ENCODE measurements around the gene ZNF561. TPM values are rescaled to one million over a fixed set of nuclear protein-coding genes. Genes with fewer than 3 reads are reported as not detected.

The ZNF561 gene
- total and polyA plus RNA-seq, 2 experiments from 2014 or later, result 16.0 to 24.8 TPM

- H3K27me3 ChIP-seq (replicated peaks; ENCODE audit: insufficient read depth), result no peaks in the 10 kb centered on the region
- DNase-seq, result no peak
- peaks cover 4% of the 10 kb centered on the region for H3K9me3 ChIP-seq (ENCODE audit: low read depth)
- 100% methylated on average over 1 of the region's 1 CpG for WGBS, 2 experiments (ENCODE audit: low coverage in 1 of 2, low lambda C conversion rate in 2 of 2, missing lambda C conversion rate in 2 of 2)
- no peaks in the 10 kb centered on the region for H3K9me2 ChIP-seq (ENCODE audit: insufficient read depth)
- H3K79me2 ChIP-seq (ENCODE audit: insufficient read depth), result peaks cover 95% of the 10 kb centered on the region
- H3K9ac ChIP-seq, result no peak overlapping the region
- no peak overlapping the region for H2AFZ ChIP-seq
- peaks cover 15% of the 10 kb centered on the region; the same call in 1 of the 2 replicates for H3F3A ChIP-seq (ENCODE audit: insufficient read depth)
- H3K4me3 ChIP-seq, result no peak overlapping the region
- no peaks in the 10 kb centered on the region for H4K20me1 ChIP-seq (ENCODE audit: insufficient read depth)
- no peak overlapping the region for H3K4me2 ChIP-seq (ENCODE audit: unreplicated experiment)
- no peak overlapping the region for H3K27ac ChIP-seq
- in situ Hi-C loops (cut with MboI), result no loop called here
- no peak for TF ChIP-seq EZH2 (IDR thresholded peaks at IDR 0.05; ENCODE audit: insufficient read depth, poor library complexity, severe bottlenecking)
- no peak for TF ChIP-seq EZH2phosphoT487 (IDR thresholded peaks at IDR 0.05; ENCODE audit: insufficient read depth, low read depth)
- H3K36me3 ChIP-seq (ENCODE audit: low read depth), result peaks cover 70% of the 10 kb centered on the region
- H3K4me1 ChIP-seq (ENCODE audit: insufficient read depth), result no peaks in the 10 kb centered on the region
Measured at GRCh38 chr19:9566729-9567128, 54.3 kb downstream of the ZNF561 start.

DNA sequence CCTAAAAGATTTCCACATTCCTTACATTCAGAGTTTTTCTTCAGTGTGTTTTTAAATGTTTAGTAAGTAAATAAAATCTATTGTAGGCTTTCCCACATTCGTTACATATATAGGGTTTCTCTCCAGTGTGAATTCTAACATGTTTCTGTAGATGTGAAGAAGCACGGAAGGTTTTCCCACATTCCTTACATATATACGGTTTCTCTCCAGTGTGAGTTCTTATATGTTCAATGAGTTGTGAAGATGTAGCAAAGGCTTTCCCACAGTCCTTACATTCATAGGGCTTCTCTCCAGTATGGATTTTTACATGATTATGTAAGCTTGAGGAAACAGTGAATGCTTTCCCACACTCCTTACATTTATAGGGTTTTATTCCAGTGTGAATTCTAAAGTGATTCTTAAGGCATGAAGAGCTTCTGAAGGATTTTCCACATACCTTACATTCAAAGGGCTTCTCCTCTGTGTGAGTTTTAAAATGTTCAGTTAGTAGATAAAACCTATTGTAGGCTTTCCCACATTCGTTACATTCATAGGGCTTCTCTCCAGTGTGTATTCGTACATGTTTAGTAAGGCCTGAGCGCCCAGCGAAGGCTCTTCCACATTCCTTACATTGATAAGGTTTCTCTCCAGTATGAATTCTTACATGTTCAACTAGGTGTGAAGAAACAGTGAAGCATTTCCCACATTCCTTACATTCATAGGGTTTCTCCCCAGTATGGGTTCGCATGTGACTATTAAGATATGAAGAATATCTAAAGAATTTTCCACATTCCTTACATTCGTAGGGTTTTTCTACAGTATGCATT lies 54.9 kb downstream of the ZNF561 start:
- Histone ChIP-seq H3K27ac (no peak overlapping the region), H3K9me2 (ENCODE audit: insufficient read depth) (no peaks in the 10 kb centered on the region), H4K20me1 (ENCODE audit: insufficient read depth) (no peaks in the 10 kb centered on the region), H3K36me3 (ENCODE audit: low read depth) (peaks cover 76% of the 10 kb centered on the region), H3K27me3 (replicated peaks; ENCODE audit: insufficient read depth) (no peaks in the 10 kb centered on the region), H3F3A (ENCODE audit: insufficient read depth) (peaks cover 15% of the 10 kb centered on the region; the same call in 1 of the 2 replicates), H3K9me3 (ENCODE audit: low read depth) (peaks cover 4% of the 10 kb centered on the region), H3K4me3 (no peak overlapping the region), H2AFZ (no peak overlapping the region), H3K9ac (no peak overlapping the region), H3K4me2 (ENCODE audit: unreplicated experiment) (no peak overlapping the region), H3K4me1 (ENCODE audit: insufficient read depth) (no peaks in the 10 kb centered on the region), H3K79me2 (ENCODE audit: insufficient read depth) (peaks cover 89% of the 10 kb centered on the region)
- DNase-seq, result peak; percentile 36
- 98 to 99% methylated on average over 9 of the region's 9 CpGs for WGBS, 2 experiments (ENCODE audit: low coverage in 1 of 2, low lambda C conversion rate in 2 of 2, missing lambda C conversion rate in 2 of 2)
- in situ Hi-C loops (cut with MboI), result no loop called here
- TF ChIP-seq EZH2 (IDR thresholded peaks at IDR 0.05; ENCODE audit: insufficient read depth, poor library complexity, severe bottlenecking) (no peak), EZH2phosphoT487 (IDR thresholded peaks at IDR 0.05; ENCODE audit: insufficient read depth, low read depth) (no peak)

Other genes with a start within 250 kb of the ZNF561 start
- 16.1 and 18.5 TPM in 2 replicates for gene ZNF266, start 185.7 kb downstream of the ZNF561 start, total RNA-seq (2014; rRNA removed; shearing (Covaris generic))
- gene ZNF266, start 185.7 kb downstream of the ZNF561 start, polyA plus RNA-seq (2016; fragmentation: Nextera tagmentation; extraction: Ambion mirVana), result 7.4 and 8.1 TPM in 2 replicates
- 0.25 and 1.9 TPM in 2 replicates for gene ZNF560, start 122.6 kb downstream of the ZNF561 start, total RNA-seq (2014; rRNA removed; shearing (Covaris generic))
- gene ZNF560, start 122.6 kb downstream of the ZNF561 start, polyA plus RNA-seq (2016; fragmentation: Nextera tagmentation; extraction: Ambion mirVana), result 0.16 and 0.48 TPM in 2 replicates
- 15.7 and 17.6 TPM in 2 replicates for gene ZNF426, start 82.6 kb downstream of the ZNF561 start, total RNA-seq (2014; rRNA removed; shearing (Covaris generic))
- gene ZNF426, start 82.6 kb downstream of the ZNF561 start, polyA plus RNA-seq (2016; fragmentation: Nextera tagmentation; extraction: Ambion mirVana), result 10.5 and 10.6 TPM in 2 replicates
- gene ZNF121, start 36.7 kb downstream of the ZNF561 start, total RNA-seq (2014; rRNA removed; shearing (Covaris generic)), result 27.6 and 28.4 TPM in 2 replicates
- 6.9 and 7.9 TPM in 2 replicates for gene ZNF121, start 36.7 kb downstream of the ZNF561 start, polyA plus RNA-seq (2016; fragmentation: Nextera tagmentation; extraction: Ambion mirVana)
- gene ZNF562, start 53.9 kb upstream of the ZNF561 start, total RNA-seq (2014; rRNA removed; shearing (Covaris generic)), result 17.5 and 21.9 TPM in 2 replicates
- gene ZNF562, start 53.9 kb upstream of the ZNF561 start, polyA plus RNA-seq (2016; fragmentation: Nextera tagmentation; extraction: Ambion mirVana), result 7.2 and 8.0 TPM in 2 replicates
- 5.9 and 7.1 TPM in 2 replicates for gene ZNF846, start 147.5 kb upstream of the ZNF561 start, total RNA-seq (2014; rRNA removed; shearing (Covaris generic))
- 5.2 and 6.1 TPM in 2 replicates for gene ZNF846, start 147.5 kb upstream of the ZNF561 start, polyA plus RNA-seq (2016; fragmentation: Nextera tagmentation; extraction: Ambion mirVana)
- 21.9 and 29.8 TPM in 2 replicates for gene FBXL12, start 197.8 kb upstream of the ZNF561 start, total RNA-seq (2014; rRNA removed; shearing (Covaris generic))
- gene FBXL12, start 197.8 kb upstream of the ZNF561 start, polyA plus RNA-seq (2016; fragmentation: Nextera tagmentation; extraction: Ambion mirVana), result 27.1 and 28.5 TPM in 2 replicates
- gene UBL5, start 206.7 kb upstream of the ZNF561 start, total RNA-seq (2014; rRNA removed; shearing (Covaris generic)), result 392 and 413 TPM in 2 replicates
- gene UBL5, start 206.7 kb upstream of the ZNF561 start, polyA plus RNA-seq (2016; fragmentation: Nextera tagmentation; extraction: Ambion mirVana), result 605 and 606 TPM in 2 replicates
- gene PIN1, start 214.1 kb upstream of the ZNF561 start, total RNA-seq (2014; rRNA removed; shearing (Covaris generic)), result 95.4 and 102 TPM in 2 replicates
- 124 and 134 TPM in 2 replicates for gene PIN1, start 214.1 kb upstream of the ZNF561 start, polyA plus RNA-seq (2016; fragmentation: Nextera tagmentation; extraction: Ambion mirVana)